NCI-H526 (cell line): ENCODE results near the gene RABL3.
A peak's percentile ranks its signal among the peaks of the same experiment; 100 is the strongest.
"Not testable (repeated sequence)": the region's sequence is repeated elsewhere in the genome, so short reads cannot be mapped to it uniquely, and the experiment has no call there.

Experiments
- DNase-seq, 2 experiments: peaks; one replicate each; lab custom pipeline; 2025; lab: John Stamatoyannopoulos, UW

RABL3 gene, protein sequence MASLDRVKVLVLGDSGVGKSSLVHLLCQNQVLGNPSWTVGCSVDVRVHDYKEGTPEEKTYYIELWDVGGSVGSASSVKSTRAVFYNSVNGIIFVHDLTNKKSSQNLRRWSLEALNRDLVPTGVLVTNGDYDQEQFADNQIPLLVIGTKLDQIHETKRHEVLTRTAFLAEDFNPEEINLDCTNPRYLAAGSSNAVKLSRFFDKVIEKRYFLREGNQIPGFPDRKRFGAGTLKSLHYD

GRCh38 chr3:120742198-120742848, at the start of gene RABL3, which contains the start of gene GTF2E1:
RABL3 (minus strand) TSS chr3:120742516; CDS start chr3:120742507, 9 bp downstream.
GTF2E1 (plus strand) TSS chr3:120742744; CDS start chr3:120750553, 7,809 bp downstream.
- DNase-seq = peak; percentile 100

GRCh38 chr3:120791913-120792312, 49.6 kb upstream of the RABL3 start:
- no peak for DNase-seq

- no peak for DNase-seq
These were observed 48.7 kb upstream of the RABL3 start for GRCh38 chr3:120791010-120791409.

DNA sequence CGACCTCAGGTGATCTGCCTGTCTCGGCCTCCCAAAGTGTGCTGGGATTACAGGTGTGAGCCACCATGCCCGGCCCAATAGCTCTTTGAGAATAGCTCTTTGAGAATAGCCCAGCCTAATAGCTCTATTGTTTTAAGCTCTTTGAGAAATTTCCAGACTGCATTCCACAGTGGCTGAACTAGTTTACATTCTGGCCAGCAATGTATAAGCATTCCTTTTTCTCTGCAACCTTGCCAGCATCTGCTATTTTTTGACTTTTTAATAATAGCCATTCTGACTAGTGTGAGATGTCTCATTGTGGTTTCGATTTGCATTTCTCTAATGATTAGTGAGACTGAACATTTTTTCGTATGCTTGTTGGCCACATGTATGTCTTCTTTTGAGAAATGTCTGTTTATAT, 43.5 kb upstream of the RABL3 start:
- DNase-seq = not testable (repeated sequence)

DNA sequence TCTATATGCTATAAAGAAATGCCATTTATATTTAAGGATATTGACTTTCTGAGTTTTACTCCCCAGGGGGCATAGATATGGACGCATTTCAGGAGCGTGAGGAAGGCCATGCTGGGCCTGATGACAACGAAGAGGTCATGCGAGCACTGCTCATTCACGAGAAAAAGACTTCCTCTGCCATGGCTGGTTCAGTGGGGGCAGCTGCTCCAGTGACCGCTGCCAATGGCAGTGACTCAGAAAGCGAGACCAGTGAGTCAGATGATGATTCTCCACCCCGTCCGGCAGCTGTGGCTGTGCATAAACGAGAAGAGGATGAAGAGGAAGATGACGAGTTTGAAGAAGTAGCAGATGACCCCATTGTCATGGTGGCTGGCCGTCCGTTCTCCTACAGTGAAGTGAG, 38.7 kb upstream of the RABL3 start:
- no peak for DNase-seq

DNA sequence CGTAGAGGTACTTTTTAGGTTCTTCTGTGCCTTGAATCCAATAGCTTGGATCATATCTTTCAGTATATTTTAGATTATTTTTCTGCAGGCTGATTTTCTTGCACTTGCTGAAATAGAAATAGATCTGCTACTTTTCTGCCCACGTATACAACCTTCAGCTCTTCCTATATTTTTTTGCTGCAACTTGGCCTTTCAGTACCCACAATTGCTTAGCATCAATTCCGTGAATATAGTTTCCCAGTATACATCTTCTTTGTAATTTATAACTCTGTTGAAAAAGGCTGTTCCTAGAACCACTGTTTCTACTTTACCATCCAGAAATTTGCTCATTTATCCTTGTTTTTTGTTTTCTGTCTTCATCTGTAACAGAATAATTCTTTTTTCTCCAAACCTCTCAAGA, 36.5 kb upstream of the RABL3 start:
- no peak for DNase-seq

- no peak for DNase-seq
These were observed 33.1 kb upstream of the RABL3 start for GRCh38 chr3:120775411-120775810.

- DNase-seq = no peak
These were observed 31.6 kb upstream of the RABL3 start for GRCh38 chr3:120773932-120774331.

- no peak for DNase-seq
These were observed 29.8 kb upstream of the RABL3 start for GRCh38 chr3:120772081-120772480.

DNA sequence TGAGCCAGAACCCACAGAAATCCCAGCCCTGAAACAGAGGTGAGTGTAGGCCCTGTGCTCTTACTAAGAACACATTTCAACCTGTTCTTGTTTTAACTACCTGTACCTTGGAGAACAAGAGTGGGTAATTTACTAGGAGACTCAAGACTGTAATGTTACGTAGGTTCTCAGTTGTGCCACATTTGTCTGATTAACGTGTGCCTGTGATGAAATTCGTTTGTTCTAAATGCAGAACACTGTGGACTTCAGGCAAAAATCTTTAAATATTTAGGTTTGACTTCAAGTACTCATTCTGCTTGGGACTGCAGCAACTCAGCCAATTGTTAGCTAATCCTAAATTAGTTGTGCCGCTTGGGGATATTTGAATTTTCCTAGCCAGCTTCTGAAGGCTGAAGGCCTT, 28.6 kb upstream of the RABL3 start:
- DNase-seq = no peak

DNA sequence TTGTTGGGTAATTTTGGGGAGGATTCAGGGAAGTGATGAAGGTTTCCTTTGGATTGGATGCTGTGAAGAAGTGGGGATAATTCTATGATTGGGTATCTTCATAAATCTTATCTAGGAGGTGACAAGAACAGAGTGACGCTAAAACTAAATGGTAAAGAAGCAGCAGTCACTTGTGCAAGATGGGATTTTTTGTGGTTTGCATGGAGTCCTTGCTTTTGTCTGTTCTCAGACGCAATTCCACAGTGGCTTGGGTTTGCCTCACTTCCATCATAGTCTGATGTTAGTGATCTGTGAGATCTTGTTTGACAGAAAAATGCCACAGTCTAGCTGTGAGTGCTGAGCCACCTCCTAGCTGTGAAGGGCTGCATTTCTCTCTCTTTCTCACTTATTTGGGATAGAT, 27.1 kb upstream of the RABL3 start:
- DNase-seq = no peak

DNA sequence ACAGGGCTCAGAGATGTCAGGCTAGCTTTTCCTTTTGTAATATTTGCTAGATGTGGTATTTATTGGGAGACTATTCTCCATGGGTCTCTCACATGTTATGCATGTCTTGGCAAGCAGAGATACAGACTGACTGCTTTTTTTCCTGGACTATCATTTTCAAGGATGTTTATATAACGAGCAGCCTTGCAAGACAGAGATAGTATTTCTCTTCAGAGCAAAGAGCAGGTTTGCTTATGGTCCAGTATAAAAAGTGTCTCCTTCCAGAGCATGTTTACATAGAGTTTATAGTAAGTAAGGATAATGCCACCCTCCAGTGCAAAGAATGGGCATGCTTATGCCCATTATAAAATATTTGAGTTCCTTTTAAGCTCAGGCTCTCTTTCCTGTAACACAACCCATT, 24.8 kb upstream of the RABL3 start:
- DNase-seq = no peak

DNA sequence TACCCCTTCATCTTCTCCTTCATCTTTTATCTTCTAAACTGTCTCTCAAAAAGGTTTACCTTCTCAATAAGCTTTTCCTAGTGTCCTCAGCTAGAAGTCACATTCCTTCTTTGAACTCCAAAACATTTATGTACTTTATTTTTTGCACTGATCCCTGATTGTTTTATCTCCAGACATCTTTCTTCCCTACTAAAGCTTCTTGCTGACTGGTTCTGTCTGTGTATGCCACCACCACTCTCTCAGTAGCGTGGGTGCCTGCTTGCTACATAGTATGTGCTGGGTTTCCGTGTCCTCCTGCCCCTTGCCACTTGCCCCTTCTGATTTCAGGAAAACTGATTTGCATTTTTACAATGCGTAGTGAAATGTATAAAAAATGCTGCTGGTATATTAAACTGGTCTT, 24.3 kb upstream of the RABL3 start:
- peak; percentile 10 to 19 for DNase-seq

DNA sequence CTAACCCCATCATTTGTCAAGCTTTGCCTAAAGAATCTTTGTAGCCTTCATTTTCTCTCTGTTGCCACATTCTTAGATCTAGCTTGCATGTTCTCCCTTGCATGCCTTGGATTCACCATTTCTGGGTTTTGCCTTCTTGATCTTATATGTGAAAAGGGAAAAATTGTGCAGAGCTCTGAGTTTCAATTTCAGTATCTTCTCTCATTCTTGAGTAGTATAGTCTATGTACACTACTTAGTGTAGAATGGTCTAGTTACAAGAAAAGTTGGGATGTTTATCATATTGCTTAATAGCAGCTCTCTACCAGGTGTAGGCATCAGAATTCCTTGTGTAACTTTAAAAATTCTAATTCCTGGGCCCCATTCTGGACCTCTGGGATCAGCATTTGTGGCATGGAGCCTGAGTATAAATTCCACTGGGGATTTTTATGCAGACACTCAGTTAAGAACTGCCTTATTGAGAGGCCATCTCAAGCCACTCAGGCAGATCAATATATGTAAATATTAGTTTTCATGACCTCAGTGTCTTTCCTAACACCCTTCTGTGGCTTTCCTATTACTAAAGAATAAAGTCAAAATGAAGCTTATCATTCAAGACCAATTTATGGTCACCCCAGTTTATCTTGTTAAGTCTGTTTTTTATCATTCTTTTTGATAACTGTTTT, 23.6 kb upstream of the RABL3 start:
- DNase-seq = no peak

DNA sequence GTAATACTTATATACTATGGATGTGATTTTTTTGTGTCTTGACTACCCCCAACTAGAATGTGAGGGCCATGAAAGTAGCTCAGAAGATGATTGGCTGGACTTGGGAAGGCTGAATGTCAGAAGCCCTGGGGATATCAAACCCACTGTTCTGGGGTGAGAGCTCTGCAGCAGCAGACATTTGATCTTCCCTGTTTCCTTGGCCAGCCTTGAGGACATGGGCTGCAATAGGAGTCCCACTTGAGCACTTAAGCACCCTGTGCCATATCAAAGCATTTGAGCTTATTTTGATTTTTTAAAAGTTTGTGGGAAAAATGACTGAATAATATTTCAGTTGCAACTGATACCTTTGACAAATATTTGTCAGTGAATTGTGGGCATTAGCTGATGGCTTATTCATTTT, 21.9 kb upstream of the RABL3 start:
- DNase-seq = peak in 1 of 2 experiments; percentile 70

- no peak for DNase-seq
These were observed 21.3 kb upstream of the RABL3 start for GRCh38 chr3:120763601-120764000.

DNA sequence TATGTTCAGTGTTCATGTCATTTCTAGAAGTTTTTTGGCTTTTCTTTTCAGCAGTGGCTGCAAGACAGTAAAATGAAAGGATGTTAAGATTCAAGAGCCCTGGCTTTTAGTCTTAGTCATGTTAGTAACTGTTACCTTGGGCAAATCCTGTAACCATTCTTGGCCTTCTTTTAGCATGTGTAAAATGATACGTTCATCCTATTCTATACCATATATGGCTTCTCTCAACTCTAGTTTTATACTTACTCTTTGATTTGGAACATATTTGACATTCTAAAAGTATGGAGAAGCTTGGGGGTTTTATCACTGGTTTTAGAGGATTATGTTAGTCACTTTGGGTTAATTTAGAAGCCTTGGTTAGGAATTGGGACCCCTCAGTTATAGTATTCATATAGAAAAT, 20.3 kb upstream of the RABL3 start:
- DNase-seq = no peak

- DNase-seq = not testable (repeated sequence)
These were observed 16.2 kb upstream of the RABL3 start for GRCh38 chr3:120758551-120758950.

GRCh38 chr3:120756061-120756460, 13.7 kb upstream of the RABL3 start:
- no peak for DNase-seq

GRCh38 chr3:120753810-120754209, 11.5 kb upstream of the RABL3 start:
- no peak for DNase-seq

DNA sequence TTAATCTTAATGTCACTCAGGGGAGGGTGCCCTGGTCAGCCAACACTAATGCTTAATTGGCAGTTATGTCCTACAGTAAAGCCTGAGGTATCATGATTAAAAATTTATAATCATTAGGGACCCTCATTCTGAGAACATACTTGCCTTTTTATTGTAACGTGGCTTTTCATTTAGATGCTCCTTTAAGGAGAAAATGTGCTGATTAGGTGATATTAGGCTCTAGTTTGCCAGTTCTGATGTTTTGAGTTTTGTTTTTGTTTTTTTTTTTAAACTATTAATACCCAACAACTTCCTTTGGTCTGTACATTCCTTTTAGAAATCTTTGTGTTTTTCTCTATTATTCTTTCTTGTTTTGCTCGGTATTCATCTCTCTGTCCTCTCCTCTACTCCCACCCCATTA, 10.5 kb upstream of the RABL3 start:
- no peak for DNase-seq

- DNase-seq = no peak
These were observed 9.9 kb upstream of the RABL3 start for GRCh38 chr3:120752230-120752629.

DNA sequence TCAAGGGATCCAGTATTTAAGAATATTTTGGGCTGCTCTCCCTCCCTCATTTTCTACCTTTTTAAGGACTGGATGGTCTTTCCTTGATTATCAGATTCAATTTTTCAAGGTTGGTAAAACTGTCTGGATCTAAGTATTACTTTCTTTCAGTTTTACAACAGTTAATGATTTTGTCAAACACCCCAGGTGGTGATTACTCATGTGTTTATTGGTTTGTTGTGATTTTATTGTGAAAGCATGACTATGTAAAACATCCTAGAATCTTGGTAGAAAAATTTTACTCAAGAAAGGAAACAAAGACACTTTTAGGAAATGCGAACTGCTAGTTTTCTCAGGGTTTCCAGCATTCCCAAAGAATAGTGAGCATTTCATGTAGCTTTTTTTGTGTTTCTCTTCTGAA, 7.5 kb upstream of the RABL3 start:
- DNase-seq = no peak
